ENCODE results near the gene CBX8. TPM values are rescaled to one million over a fixed set of nuclear protein-coding genes. Genes with fewer than 3 reads are reported as not detected.

The CBX8 gene
- total RNA-seq, 1 donor from 2014 or later, result 16.3 TPM

- Mint-ChIP-seq H3K27me3 (ENCODE audit: low read depth) (peaks cover 83% of the 10 kb centered on the region), H3K9me3 (no peaks in the 10 kb centered on the region), H3K36me3 (no peaks in the 10 kb centered on the region), H3K4me1 (peaks cover 7% of the 10 kb centered on the region), H3K27ac (no peak overlapping the region), H3K4me3 (no peak overlapping the region)
- TF ChIP-seq CTCF (IDR thresholded peaks at IDR 0.05; ENCODE audit: unreplicated experiment), result no peak
- DNase-seq (ENCODE audit: low spot score in 2 of 2, unreplicated experiment in 2 of 2), result no peak
Measured at GRCh38 chr17:79820959-79821330, 24.1 kb upstream of the CBX8 start.

- peaks cover 5% of the 10 kb centered on the region for H3K4me1 Mint-ChIP-seq
- no peak overlapping the region for H3K4me3 Mint-ChIP-seq
- no peak overlapping the region for H3K27ac Mint-ChIP-seq
- no peaks in the 10 kb centered on the region for H3K36me3 Mint-ChIP-seq
- TF ChIP-seq CTCF (IDR thresholded peaks at IDR 0.05; ENCODE audit: unreplicated experiment), result no peak
- no peaks in the 10 kb centered on the region for H3K9me3 Mint-ChIP-seq
- no peak for DNase-seq (ENCODE audit: low spot score in 2 of 2, unreplicated experiment in 2 of 2)
- H3K27me3 Mint-ChIP-seq (ENCODE audit: low read depth), result peaks cover 81% of the 10 kb centered on the region
Measured at GRCh38 chr17:79819534-79820276, 22.8 kb upstream of the CBX8 start.

- no peaks in the 10 kb centered on the region for H3K9me3 Mint-ChIP-seq
- no peaks in the 10 kb centered on the region for H3K36me3 Mint-ChIP-seq
- no peak overlapping the region for H3K27ac Mint-ChIP-seq
- H3K4me3 Mint-ChIP-seq, result no peak overlapping the region
- no peak for TF ChIP-seq CTCF (IDR thresholded peaks at IDR 0.05; ENCODE audit: unreplicated experiment)
- no peak for DNase-seq (ENCODE audit: low spot score in 2 of 2, unreplicated experiment in 2 of 2)
- H3K27me3 Mint-ChIP-seq (ENCODE audit: low read depth), result peaks cover 82% of the 10 kb centered on the region
- peaks cover 10% of the 10 kb centered on the region for H3K4me1 Mint-ChIP-seq
Measured at GRCh38 chr17:79819085-79819484, 22.2 kb upstream of the CBX8 start.

GRCh38 chr17:79818026-79818758 lies 21.3 kb upstream of the CBX8 start:
- no peak overlapping the region for H3K4me3 Mint-ChIP-seq
- H3K27ac Mint-ChIP-seq, result no peak overlapping the region
- DNase-seq (ENCODE audit: low spot score in 2 of 2, unreplicated experiment in 2 of 2), result no peak
- no peaks in the 10 kb centered on the region for H3K36me3 Mint-ChIP-seq
- no peak for TF ChIP-seq CTCF (IDR thresholded peaks at IDR 0.05; ENCODE audit: unreplicated experiment)
- peaks cover 10% of the 10 kb centered on the region for H3K4me1 Mint-ChIP-seq
- peaks cover 79% of the 10 kb centered on the region for H3K27me3 Mint-ChIP-seq (ENCODE audit: low read depth)
- no peaks in the 10 kb centered on the region for H3K9me3 Mint-ChIP-seq

GRCh38 chr17:79815836-79816461 lies 19.1 kb upstream of the CBX8 start:
- peaks cover 23% of the 10 kb centered on the region for H3K4me1 Mint-ChIP-seq
- H3K4me3 Mint-ChIP-seq, result peak overlapping the region; percentile 62
- no peak for TF ChIP-seq CTCF (IDR thresholded peaks at IDR 0.05; ENCODE audit: unreplicated experiment)
- DNase-seq (ENCODE audit: low spot score in 2 of 2, unreplicated experiment in 2 of 2), result no peak
- H3K27ac Mint-ChIP-seq, result no peak overlapping the region
- H3K36me3 Mint-ChIP-seq, result no peaks in the 10 kb centered on the region
- peaks cover 76% of the 10 kb centered on the region for H3K27me3 Mint-ChIP-seq (ENCODE audit: low read depth)
- no peaks in the 10 kb centered on the region for H3K9me3 Mint-ChIP-seq

Measured in mesothelial cell of epicardium (in vitro differentiated cells).